HepG2 (cell line): ENCODE measurements around the gene MYL6B. TPM values are rescaled to one million over a fixed set of nuclear protein-coding genes. Genes with fewer than 3 reads are reported as not detected.
A peak's percentile ranks its signal among the peaks of the same experiment; 100 is the strongest.

Source experiments
- AGO2 ChIP-seq: fragments of 200-400 bp; formaldehyde crosslinking; optimal IDR thresholded peaks from 2 replicates; pipeline ENCODE3; 2017; ENCODE audit warnings: mild to moderate bottlenecking, low read depth, low read length, moderate library complexity
- BORCS8-MEF2B ChIP-seq: sonication (generic); formaldehyde crosslinking; IDR thresholded peaks from 2 replicates; pipeline ENCODE4 v1.8.0; 2022; ENCODE audit warnings: mild to moderate bottlenecking, missing genetic modification reagents
- CEBPB ChIP-seq: IDR thresholded peaks from 2 replicates; pipeline ENCODE4 v1.6.1; 2011; ENCODE audit warnings: low read depth, low read length, improper control_type of control experiment, borderline replicate concordance
- CEBPG ChIP-seq: IDR thresholded peaks from 2 replicates; pipeline ENCODE4 v1.6.1; 2016
- JUN ChIP-seq: sonication (generic); formaldehyde crosslinking; IDR thresholded peaks from 2 replicates; pipeline ENCODE4 v1.4.0; 2020; ENCODE audit warnings: mild to moderate bottlenecking, missing genetic modification reagents
- KDM2A ChIP-seq: sonication (generic); formaldehyde crosslinking; IDR thresholded peaks from 2 replicates; pipeline ENCODE4 v1.4.0; 2020; ENCODE audit warnings: low read depth, missing genetic modification reagents, borderline replicate concordance
- PAF1 ChIP-seq: IDR thresholded peaks from 2 replicates; pipeline ENCODE4 v1.6.1; 2016; ENCODE audit warnings: missing genetic modification reagents, missing compliant biosample characterization
- PAWR ChIP-seq: sonication (generic); formaldehyde crosslinking; IDR thresholded peaks from 2 replicates; pipeline ENCODE4 v1.4.0; 2020; ENCODE audit warnings: missing genetic modification reagents, mild to moderate bottlenecking, borderline replicate concordance
- POLR2G ChIP-seq: fragments of 200-400 bp; formaldehyde crosslinking; IDR thresholded peaks from 2 replicates; pipeline ENCODE4 v1.6.1; 2018; ENCODE audit warnings: mild to moderate bottlenecking, low read depth, low read length, moderate library complexity
- SMC3 ChIP-seq: IDR thresholded peaks from 2 replicates; pipeline ENCODE4 v1.6.1; 2011; ENCODE audit warnings: low read length, improper control_type of control experiment
- SNAI1 ChIP-seq: sonication (generic); formaldehyde crosslinking; IDR thresholded peaks from 2 replicates; pipeline ENCODE4 v1.5.0; 2020; ENCODE audit warnings: mild to moderate bottlenecking, missing genetic modification reagents, borderline replicate concordance
- TAF1 ChIP-seq: sonication (generic); formaldehyde crosslinking; IDR thresholded peaks from 2 replicates; pipeline ENCODE4 v1.4.0; 2020; ENCODE audit warnings: missing genetic modification reagents
- ZNF180 ChIP-seq: sonication (generic); formaldehyde crosslinking; IDR thresholded peaks from 2 replicates; pipeline ENCODE4 v1.4.0; 2020; ENCODE audit warnings: low read depth, missing genetic modification reagents, borderline replicate concordance
- ZNF230 ChIP-seq: sonication (generic); formaldehyde crosslinking; IDR thresholded peaks from 2 replicates; pipeline ENCODE4 v1.4.0; 2020; ENCODE audit warnings: mild to moderate bottlenecking, missing genetic modification reagents
- ZNF441 ChIP-seq: sonication (generic); formaldehyde crosslinking; IDR thresholded peaks from 2 replicates; pipeline ENCODE4 v1.7.0; 2021; ENCODE audit warnings: missing genetic modification reagents, borderline replicate concordance
- ZNF468 ChIP-seq: sonication (generic); formaldehyde crosslinking; IDR thresholded peaks from 2 replicates; pipeline ENCODE4 v1.8.0; 2022; ENCODE audit warnings: mild to moderate bottlenecking, moderate library complexity, missing genetic modification reagents
- ZNF605 ChIP-seq: sonication (generic); formaldehyde crosslinking; IDR thresholded peaks from 2 replicates; pipeline ENCODE4 v1.8.0; 2022; ENCODE audit warnings: mild to moderate bottlenecking, missing genetic modification reagents
- ZNF616 ChIP-seq: sonication (generic); formaldehyde crosslinking; IDR thresholded peaks from 2 replicates; pipeline ENCODE4 v1.5.0; 2020; ENCODE audit warnings: low read depth, mild to moderate bottlenecking, missing genetic modification reagents
- ZNF724P ChIP-seq: sonication (generic); formaldehyde crosslinking; IDR thresholded peaks from 2 replicates; pipeline ENCODE4 v1.8.0; 2022; ENCODE audit warnings: missing genetic modification reagents, borderline replicate concordance
- ZNF83 ChIP-seq: sonication (generic); formaldehyde crosslinking; IDR thresholded peaks from 2 replicates; pipeline ENCODE4 v1.4.0; 2020; ENCODE audit warnings: missing genetic modification reagents, mild to moderate bottlenecking, borderline replicate concordance
- polyA plus RNA-seq, 8 experiments: library from polyadenylated mRNA; depleted of rRNA in 3 of 8; stranded (reverse) in 7 of 8; unstranded in 1 of 8; fragments of >200 nt; fragmentation: Illumina TruSeq in 4 of 8; extraction: Trizol in 4 of 8; gene quantifications; 2 replicates each; pipeline versions ENCODE4 v1.2.1 to v1.2.3, GENCODE V29; 2011 to 2016; ENCODE audit warnings: low read depth in 4 of 8, missing spikeins in 1 of 8, mixed read lengths in 1 of 8; ENCODE audit not compliant: insufficient read depth in 1 of 8
- total RNA-seq, 5 experiments: library from RNA; depleted of rRNA; stranded (reverse); fragments of >200 nt; fragmentation: Illumina TruSeq; extraction: Trizol; gene quantifications; 2 replicates each; pipeline ENCODE4 v1.2.3, GENCODE V29; 2016; ENCODE audit warnings: low read depth in 1 of 5
- TF ChIP-seq, protein P1 (sequence below): sonication (generic); formaldehyde crosslinking; IDR thresholded peaks from 2 replicates; pipeline ENCODE4 v1.4.0; 2020; ENCODE audit warnings: missing genetic modification reagents, low read depth, mild to moderate bottlenecking, borderline replicate concordance
- TF ChIP-seq, protein P2 (sequence below): sonication (generic); formaldehyde crosslinking; IDR thresholded peaks from 2 replicates; pipeline ENCODE4 v1.8.1; 2023; ENCODE audit warnings: missing genetic modification reagents, inconsistent platforms, borderline replicate concordance
- TF ChIP-seq, protein P3 (sequence below): sonication (generic); formaldehyde crosslinking; IDR thresholded peaks from 2 replicates; pipeline ENCODE4 v1.4.0; 2020; ENCODE audit warnings: mild to moderate bottlenecking, low read depth, missing genetic modification reagents
- TF ChIP-seq, protein P4 (sequence below): IDR thresholded peaks from 2 replicates; pipeline ENCODE4 v1.6.1; 2016; ENCODE audit warnings: mild to moderate bottlenecking

MYL6B gene
- total and polyA plus RNA-seq, 2 of the 13 experiments (the other 11 are each of a cell fraction or from before 2014, with no cell fraction given): 75.7 to 88.7 TPM

DNA sequence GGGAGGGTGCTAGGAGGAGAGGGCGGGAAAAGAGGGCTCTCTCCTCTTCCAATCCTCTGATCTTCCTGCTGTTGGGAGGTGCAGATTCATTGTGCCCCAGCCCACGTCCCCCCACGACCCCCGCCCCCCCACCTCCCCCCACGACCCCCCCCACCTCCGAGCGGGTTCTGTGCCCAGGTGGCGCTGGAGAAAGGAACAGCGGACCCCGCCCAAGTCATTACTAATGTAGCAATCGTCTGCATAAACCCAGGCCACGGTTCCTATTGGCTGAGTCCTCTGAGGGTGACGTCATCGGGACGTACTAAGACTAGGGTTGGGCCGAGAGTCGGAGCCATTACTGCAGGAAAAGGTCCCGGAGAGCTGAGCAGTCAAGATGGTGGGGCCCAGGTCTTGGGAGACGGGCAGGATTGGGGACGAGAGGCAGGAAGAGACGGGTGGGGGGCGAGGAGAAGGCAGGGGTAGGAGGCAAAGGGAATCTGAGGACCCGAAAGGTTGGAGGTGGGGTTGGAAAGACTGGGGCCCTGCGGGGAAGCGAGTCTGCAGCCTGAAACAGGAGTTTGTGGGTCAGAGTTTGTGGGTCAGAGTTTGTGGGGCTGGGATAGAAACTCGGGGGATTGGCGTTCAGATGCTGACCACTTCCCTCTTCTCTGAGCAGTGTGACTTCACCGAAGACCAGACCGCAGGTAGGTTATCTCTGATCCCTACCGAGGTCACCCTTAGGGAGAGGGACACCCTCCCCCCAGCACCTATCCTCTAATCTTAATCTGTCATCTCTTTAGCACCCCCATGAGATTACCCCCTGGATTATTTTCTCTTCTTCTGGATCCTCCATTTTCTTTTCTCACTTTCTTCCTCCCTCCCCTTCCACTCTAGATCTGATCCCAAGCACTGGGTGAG, 5.9 kb downstream of the MYL6B start, which contains the start of gene MYL6 (continued):
- TF ChIP-seq, protein P1, sequence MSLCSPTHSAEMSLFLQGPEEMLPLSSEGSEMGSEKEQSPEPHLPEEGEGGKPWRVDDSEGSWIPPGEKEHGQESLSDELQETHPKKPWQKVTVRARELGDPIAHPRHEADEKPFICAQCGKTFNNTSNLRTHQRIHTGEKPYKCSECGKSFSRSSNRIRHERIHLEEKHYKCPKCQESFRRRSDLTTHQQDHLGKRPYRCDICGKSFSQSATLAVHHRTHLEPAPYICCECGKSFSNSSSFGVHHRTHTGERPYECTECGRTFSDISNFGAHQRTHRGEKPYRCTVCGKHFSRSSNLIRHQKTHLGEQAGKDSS (CRISPR knock-in tag): peak; percentile 43; the same call in 1 of the 2 replicates
- TF ChIP-seq, protein P2, sequence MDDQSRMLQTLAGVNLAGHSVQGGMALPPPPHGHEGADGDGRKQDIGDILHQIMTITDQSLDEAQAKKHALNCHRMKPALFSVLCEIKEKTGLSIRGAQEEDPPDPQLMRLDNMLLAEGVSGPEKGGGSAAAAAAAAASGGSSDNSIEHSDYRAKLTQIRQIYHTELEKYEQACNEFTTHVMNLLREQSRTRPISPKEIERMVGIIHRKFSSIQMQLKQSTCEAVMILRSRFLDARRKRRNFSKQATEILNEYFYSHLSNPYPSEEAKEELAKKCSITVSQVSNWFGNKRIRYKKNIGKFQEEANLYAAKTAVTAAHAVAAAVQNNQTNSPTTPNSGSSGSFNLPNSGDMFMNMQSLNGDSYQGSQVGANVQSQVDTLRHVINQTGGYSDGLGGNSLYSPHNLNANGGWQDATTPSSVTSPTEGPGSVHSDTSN (CRISPR knock-in tag): no peak
- TF ChIP-seq ZNF441 (CRISPR knock-in tag) (0 out of 2 replicates have a peak, but pooled peaks have one; percentile 19), POLR2G (peak; percentile 99), KDM2A (CRISPR knock-in tag) (peak; percentile 93), CEBPB (peak; percentile 89), ZNF616 (CRISPR knock-in tag) (0 out of 2 replicates have a peak, but pooled peaks have one; percentile 44), AGO2 (peak; percentile 82), ZNF230 (CRISPR knock-in tag) (peak; percentile 11; the same call in 1 of the 2 replicates), TAF1 (CRISPR knock-in tag) (peak; percentile 86), ZNF724P (CRISPR knock-in tag) (0 out of 2 replicates have a peak, but pooled peaks have one; percentile 36), PAWR (CRISPR knock-in tag) (no peak), ZNF180 (CRISPR knock-in tag) (no peak), PAF1 (peak; percentile 41; the same call in 1 of the 2 replicates), SMC3 (no peak), ZNF83 (peak; percentile 24; the same call in 1 of the 2 replicates), JUN (peak; percentile 75; the same call in 1 of the 2 replicates), CEBPG (CRISPR knock-in tag) (peak; percentile 83), BORCS8-MEF2B (no peak), ZNF468 (CRISPR knock-in tag) (0 out of 2 replicates have a peak, but pooled peaks have one; percentile 73), ZNF605 (CRISPR knock-in tag) (no peak), SNAI1 (CRISPR knock-in tag) (no peak)
- TF ChIP-seq, protein P3, sequence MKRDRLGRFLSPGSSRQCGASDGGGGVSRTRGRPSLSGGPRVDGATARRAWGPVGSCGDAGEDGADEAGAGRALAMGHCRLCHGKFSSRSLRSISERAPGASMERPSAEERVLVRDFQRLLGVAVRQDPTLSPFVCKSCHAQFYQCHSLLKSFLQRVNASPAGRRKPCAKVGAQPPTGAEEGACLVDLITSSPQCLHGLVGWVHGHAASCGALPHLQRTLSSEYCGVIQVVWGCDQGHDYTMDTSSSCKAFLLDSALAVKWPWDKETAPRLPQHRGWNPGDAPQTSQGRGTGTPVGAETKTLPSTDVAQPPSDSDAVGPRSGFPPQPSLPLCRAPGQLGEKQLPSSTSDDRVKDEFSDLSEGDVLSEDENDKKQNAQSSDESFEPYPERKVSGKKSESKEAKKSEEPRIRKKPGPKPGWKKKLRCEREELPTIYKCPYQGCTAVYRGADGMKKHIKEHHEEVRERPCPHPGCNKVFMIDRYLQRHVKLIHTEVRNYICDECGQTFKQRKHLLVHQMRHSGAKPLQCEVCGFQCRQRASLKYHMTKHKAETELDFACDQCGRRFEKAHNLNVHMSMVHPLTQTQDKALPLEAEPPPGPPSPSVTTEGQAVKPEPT (CRISPR knock-in tag): no peak
- TF ChIP-seq, protein P4, sequence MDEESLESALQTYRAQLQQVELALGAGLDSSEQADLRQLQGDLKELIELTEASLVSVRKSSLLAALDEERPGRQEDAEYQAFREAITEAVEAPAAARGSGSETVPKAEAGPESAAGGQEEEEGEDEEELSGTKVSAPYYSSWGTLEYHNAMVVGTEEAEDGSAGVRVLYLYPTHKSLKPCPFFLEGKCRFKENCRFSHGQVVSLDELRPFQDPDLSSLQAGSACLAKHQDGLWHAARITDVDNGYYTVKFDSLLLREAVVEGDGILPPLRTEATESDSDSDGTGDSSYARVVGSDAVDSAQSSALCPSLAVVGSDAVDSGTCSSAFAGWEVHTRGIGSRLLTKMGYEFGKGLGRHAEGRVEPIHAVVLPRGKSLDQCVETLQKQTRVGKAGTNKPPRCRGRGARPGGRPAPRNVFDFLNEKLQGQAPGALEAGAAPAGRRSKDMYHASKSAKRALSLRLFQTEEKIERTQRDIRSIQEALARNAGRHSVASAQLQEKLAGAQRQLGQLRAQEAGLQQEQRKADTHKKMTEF (CRISPR knock-in tag): 0 out of 2 replicates have a peak, but pooled peaks have one; percentile 18
